GM10266 (cell line): ENCODE measurements around the gene SLC18A3.

Experiments
- DNase-seq: peaks from one replicate; pipeline ENCODE4 v3.0.0; 2012; ENCODE audit errors: extremely low spot score
- TF ChIP-seq, protein P1 (sequence below): IDR thresholded peaks from 2 replicates; pipeline ENCODE4 v1.5.1; 2012; ENCODE audit warnings: mild to moderate bottlenecking, low read depth; ENCODE audit not compliant: control insufficient read depth, insufficient read depth; ENCODE audit errors: missing control alignments

The SLC18A3 gene

DNA sequence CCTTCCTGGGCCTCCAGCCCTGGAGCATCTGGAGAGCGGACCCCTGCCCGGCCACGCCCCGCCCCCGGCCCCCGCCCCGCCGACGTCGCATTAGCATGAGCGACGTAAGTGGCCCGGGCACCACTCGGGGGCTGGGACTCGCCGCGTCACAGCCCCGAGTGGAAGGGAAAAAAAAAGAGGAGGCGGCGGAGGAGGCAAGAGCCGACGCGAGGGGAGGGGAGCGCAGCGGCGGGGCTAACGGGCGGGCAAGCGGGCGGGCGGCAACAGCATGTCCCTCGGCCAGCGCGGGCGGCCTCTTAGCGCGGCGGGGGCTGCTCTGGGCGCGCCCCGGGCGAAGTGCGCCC is at the start of gene SLC18A3:
SLC18A3 (plus strand) TSS at position 197 of the 344 bp plus-strand sequence. CDS start 431 bp downstream, outside the sequence.
- no peak for DNase-seq
- TF ChIP-seq, protein P1, sequence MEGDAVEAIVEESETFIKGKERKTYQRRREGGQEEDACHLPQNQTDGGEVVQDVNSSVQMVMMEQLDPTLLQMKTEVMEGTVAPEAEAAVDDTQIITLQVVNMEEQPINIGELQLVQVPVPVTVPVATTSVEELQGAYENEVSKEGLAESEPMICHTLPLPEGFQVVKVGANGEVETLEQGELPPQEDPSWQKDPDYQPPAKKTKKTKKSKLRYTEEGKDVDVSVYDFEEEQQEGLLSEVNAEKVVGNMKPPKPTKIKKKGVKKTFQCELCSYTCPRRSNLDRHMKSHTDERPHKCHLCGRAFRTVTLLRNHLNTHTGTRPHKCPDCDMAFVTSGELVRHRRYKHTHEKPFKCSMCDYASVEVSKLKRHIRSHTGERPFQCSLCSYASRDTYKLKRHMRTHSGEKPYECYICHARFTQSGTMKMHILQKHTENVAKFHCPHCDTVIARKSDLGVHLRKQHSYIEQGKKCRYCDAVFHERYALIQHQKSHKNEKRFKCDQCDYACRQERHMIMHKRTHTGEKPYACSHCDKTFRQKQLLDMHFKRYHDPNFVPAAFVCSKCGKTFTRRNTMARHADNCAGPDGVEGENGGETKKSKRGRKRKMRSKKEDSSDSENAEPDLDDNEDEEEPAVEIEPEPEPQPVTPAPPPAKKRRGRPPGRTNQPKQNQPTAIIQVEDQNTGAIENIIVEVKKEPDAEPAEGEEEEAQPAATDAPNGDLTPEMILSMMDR: no peak

DNA sequence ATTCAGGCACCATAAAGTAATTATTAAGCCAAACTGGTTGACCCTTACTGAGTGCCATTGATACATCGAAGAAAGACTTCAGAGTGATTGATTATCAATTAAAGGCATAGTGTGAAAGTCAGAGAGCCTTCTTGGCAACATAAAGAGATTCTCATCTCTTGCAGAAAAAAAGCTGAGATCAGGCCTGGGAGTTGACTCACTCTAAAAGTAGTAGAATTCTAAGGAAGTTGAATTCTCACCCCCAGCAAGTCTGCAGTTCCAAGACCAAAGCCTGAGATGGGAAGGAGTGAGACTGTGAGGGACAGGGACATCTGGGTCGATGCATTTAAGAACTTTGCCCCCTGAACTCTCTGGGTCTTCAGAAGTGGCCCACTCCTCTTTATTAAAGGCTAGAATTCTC is 49.6 kb upstream of the SLC18A3 start:
- DNase-seq: no peak
- TF ChIP-seq, protein P1: no peak

DNA sequence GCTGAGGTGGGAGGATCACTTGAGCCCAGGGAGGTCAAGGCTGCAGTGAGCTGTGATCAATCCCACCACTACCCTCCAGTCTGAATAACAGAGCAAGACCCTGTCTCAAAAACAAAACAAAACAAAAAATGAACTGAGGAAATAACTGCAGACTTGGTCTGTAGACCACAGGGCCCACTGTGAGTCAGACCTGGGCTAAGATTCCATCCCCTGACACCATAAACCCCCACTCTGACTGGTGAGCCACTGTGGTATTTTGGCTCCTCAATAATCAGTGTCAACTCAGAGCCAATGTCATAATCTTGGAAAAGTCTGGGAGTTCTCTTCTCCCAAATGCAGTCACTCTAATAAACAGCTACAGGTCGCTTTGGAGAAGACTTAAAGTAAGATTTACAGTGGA is 47.2 kb upstream of the SLC18A3 start:
- no peak for DNase-seq
- TF ChIP-seq, protein P1: no peak

DNA sequence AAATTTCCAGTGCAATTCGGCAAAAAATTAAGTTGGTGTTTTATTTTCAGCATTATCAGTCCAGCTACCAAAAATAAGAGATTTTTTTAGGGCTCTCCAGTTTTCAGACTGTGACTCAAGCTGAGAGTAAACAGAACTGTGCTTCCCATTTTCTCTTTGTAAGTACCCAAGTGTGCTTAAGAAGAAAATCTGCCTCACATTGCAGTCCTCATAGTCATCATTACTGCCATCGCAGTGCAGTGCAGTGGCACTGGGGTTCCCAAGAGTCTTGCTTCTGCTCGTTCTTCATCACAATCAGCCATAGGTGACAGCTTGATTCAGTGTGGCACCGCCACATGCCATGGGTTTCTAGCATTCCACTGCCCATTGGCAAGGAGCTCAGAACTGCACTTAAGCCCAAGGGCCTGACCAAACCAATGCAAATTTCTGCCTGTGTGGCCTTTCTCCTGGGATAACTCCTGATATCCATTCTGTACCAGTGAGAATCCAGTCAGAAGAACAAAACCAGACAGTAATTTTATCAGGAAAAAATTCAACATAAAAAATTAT is 45.6 kb upstream of the SLC18A3 start:
- no peak for DNase-seq
- TF ChIP-seq, protein P1: no peak

DNA sequence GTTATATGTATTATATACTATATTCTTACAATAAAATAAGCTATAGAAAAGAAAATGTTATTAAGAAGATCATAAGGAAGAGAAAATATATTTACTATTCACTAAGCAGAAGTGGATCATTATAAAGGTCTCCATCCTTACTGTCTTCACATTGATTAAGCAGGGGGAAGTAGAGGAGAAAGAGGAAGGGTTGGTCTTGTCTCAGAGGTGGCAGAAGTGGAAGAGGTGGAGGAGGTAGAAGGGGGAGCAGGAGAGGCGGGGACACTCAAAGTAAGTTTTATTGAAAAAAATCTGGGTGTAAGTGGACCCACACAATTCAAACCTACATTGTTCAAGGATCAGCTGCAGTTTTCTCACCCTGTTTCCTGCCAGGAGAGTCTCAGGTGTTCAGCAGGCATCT is 42.3 kb upstream of the SLC18A3 start:
- DNase-seq: no peak
- TF ChIP-seq, protein P1: no peak

DNA sequence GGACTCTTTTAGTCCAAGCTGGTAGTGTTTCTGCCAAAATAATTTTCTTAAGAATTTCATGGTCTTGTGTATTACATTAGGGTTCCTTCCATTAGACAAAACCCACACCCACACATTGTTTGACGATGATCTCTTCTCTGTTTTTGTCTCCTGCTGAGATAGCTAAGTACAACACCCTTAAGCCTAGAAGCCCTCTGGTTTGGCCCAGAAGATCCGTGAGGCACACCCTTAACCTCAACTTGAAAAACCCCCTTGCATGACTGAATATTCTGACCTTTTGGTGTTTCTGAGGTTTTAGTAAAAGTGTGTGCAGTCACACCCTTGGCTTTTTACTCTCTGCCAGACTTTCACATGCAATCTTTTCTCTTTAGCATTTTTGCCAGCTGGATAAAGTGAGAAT is 41.9 kb upstream of the SLC18A3 start:
- peak; percentile 22 for DNase-seq
- TF ChIP-seq, protein P1: no peak

DNA sequence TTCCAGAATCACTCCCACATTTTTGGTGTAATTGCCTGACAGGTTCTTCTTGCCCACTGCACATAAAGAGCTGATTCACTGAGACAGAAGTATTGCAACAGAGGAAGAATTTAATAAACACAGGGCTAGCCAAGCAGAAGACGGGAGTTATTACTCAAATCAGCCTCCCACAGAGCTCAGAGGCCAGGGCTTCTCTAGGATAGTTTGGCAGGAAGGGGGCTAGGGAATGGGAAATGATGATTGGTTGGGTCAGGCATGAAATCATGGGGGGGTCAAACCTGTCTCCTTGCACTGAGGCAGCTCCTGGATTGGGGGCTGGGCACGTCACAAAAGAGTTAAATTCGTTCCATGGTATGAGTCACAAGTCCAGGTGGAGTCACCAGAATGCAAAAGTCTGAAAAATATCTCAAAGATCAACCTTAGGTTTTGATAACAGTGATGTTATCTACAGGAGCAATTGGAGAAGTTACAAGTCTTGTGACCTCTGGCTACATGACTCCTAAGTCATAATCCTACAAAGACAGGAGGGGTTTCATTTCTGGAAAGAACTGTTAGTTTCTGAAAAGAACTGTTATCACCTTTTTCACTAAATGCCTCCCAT is 41.0 kb upstream of the SLC18A3 start:
- no peak for DNase-seq
- TF ChIP-seq, protein P1: no peak
